HCT116 (cell line): ENCODE data around the gene BRD4. TPM values are rescaled to one million over a fixed set of nuclear protein-coding genes. Genes with fewer than 3 reads are reported as not detected.

Source experiments
- ATAC-seq: fragments of 200-7000 bp; cut with Tn5 transposase; 2 replicates; pipeline ENCODE4 v1.9.1; 2020; ENCODE audit warnings: mild to moderate bottlenecking, moderate library complexity
- BruUV-seq: library from RNA; stranded (reverse); fragments of 400-500 nt; replicated peaks from 2 replicates; lab custom pipeline; 2021; lab: Mats Ljungman, UMichigan
- CTCF ChIA-PET: fragments of 300-600 bp; sonication (Branson Sonifier 250); formaldehyde crosslinking; loops from one replicate; lab custom pipeline; 2021; ENCODE audit warnings: antibody characterized with exemption; lab: Charles Lee
- POLR2A ChIA-PET: fragments of 300-600, 350-600 bp; sonication (Branson Sonifier 250); formaldehyde crosslinking; loops from one replicate; lab custom pipeline; 2021; ENCODE audit warnings: antibody characterized with exemption; lab: Charles Lee
- RAD21 ChIA-PET, 2 experiments: fragments of 300-600 bp; sonication (Branson Sonifier 250); formaldehyde crosslinking; loops; one replicate each; lab custom pipeline; 2023; ENCODE audit warnings: low total read pairs in 2 of 2; ENCODE audit not compliant: uncharacterized antibody in 2 of 2, unreplicated experiment in 2 of 2, low non-redundant PET in 1 of 2; lab: Charles Lee
- DNase-seq: peaks from one replicate; pipeline ENCODE4 v3.0.0-alpha.2; 2010; ENCODE audit warnings: low read depth, low spot score
- H2AFZ ChIP-seq: fragments of 200-600 bp; shearing (Covaris generic), sonication (generic); 2 replicates; pipeline ENCODE4 v1.6.1; 2017; ENCODE audit warnings: low read depth, mixed run types, mixed read lengths, antibody characterized with exemption, low read length; ENCODE audit not compliant: poor library complexity, severe bottlenecking
- H3K27ac ChIP-seq: 2 replicates; pipeline ENCODE4 v1.5.1; 2012; ENCODE audit warnings: low read depth, low read length
- H3K27me3 ChIP-seq: fragments of 200-600 bp; sonication (generic); 2 replicates; pipeline ENCODE4 v1.6.1; 2016; ENCODE audit warnings: mixed run types, low read length, mixed read lengths; ENCODE audit not compliant: insufficient read depth
- H3K36me3 ChIP-seq, 2 experiments: fragments of 200-500 bp in 1 of 2; fragments of 200-600 bp in 1 of 2; sonication (Bioruptor generic) in 1 of 2; sonication (generic) in 1 of 2; 2 replicates each; pipeline versions ENCODE4 v1.5.1 to v1.6.1; 2014 to 2016; ENCODE audit warnings: low read length in 2 of 2, inconsistent platforms in 1 of 2, mixed read lengths in 1 of 2, mixed run types in 1 of 2; ENCODE audit not compliant: insufficient read depth in 2 of 2, control insufficient read depth in 1 of 2
- H3K4me1 ChIP-seq, 2 experiments: fragments of 200-600 bp in 1 of 2; sonication (generic) in 1 of 2; 2 replicates each; pipeline versions ENCODE4 v1.5.1 to v1.6.1; 2012 to 2017; ENCODE audit warnings: low read length in 2 of 2, inconsistent platforms in 1 of 2, mild to moderate bottlenecking in 1 of 2, mixed read lengths in 1 of 2, mixed run types in 1 of 2, moderate library complexity in 1 of 2; ENCODE audit not compliant: insufficient read depth in 2 of 2, control insufficient read depth in 1 of 2
- H3K4me2 ChIP-seq: fragments of 200-600 bp; sonication (generic); 2 replicates; pipeline ENCODE4 v1.6.1; 2017; ENCODE audit warnings: mixed run types, low read length, mixed read lengths
- H3K4me3 ChIP-seq, 2 experiments: fragments of 200-600 bp in 1 of 2; sonication (generic) in 1 of 2; replicated peaks in 1 of 2; 2 replicates each; pipeline ENCODE4 v1.5.1; 2011 to 2016; ENCODE audit warnings: low read length in 2 of 2, control low read depth in 1 of 2, low read depth in 1 of 2, mild to moderate bottlenecking in 1 of 2, mixed read lengths in 1 of 2, mixed run types in 1 of 2
- H3K79me2 ChIP-seq: fragments of 200-600 bp; sonication (generic); 2 replicates; pipeline ENCODE4 v1.6.1; 2017; ENCODE audit warnings: mild to moderate bottlenecking, mixed run types, low read length, moderate library complexity, mixed read lengths; ENCODE audit not compliant: insufficient read depth
- H3K9ac ChIP-seq: fragments of 200-600 bp; sonication (generic); 2 replicates; pipeline ENCODE4 v1.6.1; 2016; ENCODE audit warnings: low read length, mixed read lengths
- H3K9me2 ChIP-seq: fragments of 200-600 bp; sonication (generic), shearing (Covaris generic); 2 replicates; pipeline ENCODE4 v1.6.1; 2017; ENCODE audit warnings: mixed run types, mild to moderate bottlenecking, moderate library complexity; ENCODE audit not compliant: insufficient read depth
- H3K9me3 ChIP-seq, 2 experiments: fragments of 200-500 bp in 1 of 2; fragments of 200-600 bp in 1 of 2; sonication (Bioruptor generic) in 1 of 2; sonication (generic) in 1 of 2; 2 replicates each; pipeline ENCODE4 v1.6.1; 2014 to 2017; ENCODE audit warnings: low read length in 2 of 2, mixed read lengths in 2 of 2, inconsistent platforms in 1 of 2, low read depth in 1 of 2, mild to moderate bottlenecking in 1 of 2, mixed run types in 1 of 2, moderate library complexity in 1 of 2; ENCODE audit not compliant: control insufficient read depth in 1 of 2, insufficient read depth in 1 of 2
- H4K20me1 ChIP-seq: fragments of 200-600 bp; sonication (generic), shearing (Covaris generic); 2 replicates; pipeline ENCODE4 v1.6.1; 2017; ENCODE audit warnings: mixed run types, mild to moderate bottlenecking, moderate library complexity; ENCODE audit not compliant: insufficient read depth
- ATF3 ChIP-seq: IDR thresholded peaks from 2 replicates; pipeline ENCODE4 v1.6.1; 2012
- FOSL1 ChIP-seq: IDR thresholded peaks from 2 replicates; pipeline ENCODE4 v1.6.1; 2012; ENCODE audit warnings: low read depth
- JUND ChIP-seq: IDR thresholded peaks from 2 replicates; pipeline ENCODE4 v1.6.1; 2012
- POLR2A ChIP-seq: IDR thresholded peaks from 2 replicates; pipeline ENCODE4 v1.7.0; 2011; ENCODE audit warnings: borderline replicate concordance; ENCODE audit not compliant: insufficient read depth, insufficient read length; ENCODE audit errors: extremely low read depth
- POLR2AphosphoS5 ChIP-seq: IDR thresholded peaks from 2 replicates; pipeline ENCODE4 v1.6.1; 2011; ENCODE audit warnings: mild to moderate bottlenecking, low read depth, low read length, moderate library complexity
- SP1 ChIP-seq: IDR thresholded peaks from 2 replicates; pipeline ENCODE4 v1.6.1; 2012; ENCODE audit warnings: low read depth
- SRF ChIP-seq: IDR thresholded peaks from 2 replicates; pipeline ENCODE4 v1.6.1; 2012; ENCODE audit warnings: low read depth
- YY1 ChIP-seq: IDR thresholded peaks from 2 replicates; pipeline ENCODE4 v1.6.1; 2011; ENCODE audit warnings: low read length, low read depth, moderate library complexity, mild to moderate bottlenecking; ENCODE audit not compliant: insufficient replicate concordance; ENCODE audit errors: extremely low read depth
- ZBTB33 ChIP-seq: IDR thresholded peaks from 2 replicates; pipeline ENCODE4 v1.6.1; 2011; ENCODE audit warnings: mild to moderate bottlenecking, low read length, moderate library complexity; ENCODE audit not compliant: insufficient replicate concordance; ENCODE audit errors: extremely low read depth
- ZFX ChIP-seq: fragments of 450-650 bp; IDR thresholded peaks from 2 replicates; pipeline ENCODE4 v1.6.1; 2017
- ZNF274 ChIP-seq: fragments of 200-500 bp; sonication (Bioruptor generic); IDR thresholded peaks from 2 replicates; pipeline ENCODE4 v1.6.1; 2014; ENCODE audit warnings: mild to moderate bottlenecking, low read depth, low read length, inconsistent platforms
- intact Hi-C: fragments of 100-400 bp; cut with micrococcal nuclease; formaldehyde crosslinking; loops from 2 replicates; pipeline ENCODE4 v1.10.0; 2022
- total RNA-seq: library from RNA; stranded (reverse); gene quantifications from one replicate; pipeline ENCODE4 v1.2.1, GENCODE V29; 2021; ENCODE audit not compliant: unreplicated experiment
- TF ChIP-seq, protein P1 (sequence below): IDR thresholded peaks from 2 replicates; pipeline ENCODE4 v1.6.1; 2012
- TF ChIP-seq, protein P2 (sequence below), 3 experiments: fragments of 200-600 bp in 1 of 3; sonication (generic) in 1 of 3; IDR thresholded peaks in 2 of 3; conservative IDR thresholded peaks in 1 of 3; 2 replicates each; pipeline ENCODE4 v1.5.1; 2012 to 2017; ENCODE audit warnings: low read depth in 2 of 3, low read length in 2 of 3, antibody characterized with exemption in 1 of 3, borderline replicate concordance in 1 of 3, control low read depth in 1 of 3, mild to moderate bottlenecking in 1 of 3, mixed read lengths in 1 of 3, mixed run types in 1 of 3, moderate library complexity in 1 of 3; ENCODE audit not compliant: insufficient read depth in 1 of 3

BRD4 gene
- total RNA-seq, 1 experiment from 2014 or later, result 52.9 TPM

DNA sequence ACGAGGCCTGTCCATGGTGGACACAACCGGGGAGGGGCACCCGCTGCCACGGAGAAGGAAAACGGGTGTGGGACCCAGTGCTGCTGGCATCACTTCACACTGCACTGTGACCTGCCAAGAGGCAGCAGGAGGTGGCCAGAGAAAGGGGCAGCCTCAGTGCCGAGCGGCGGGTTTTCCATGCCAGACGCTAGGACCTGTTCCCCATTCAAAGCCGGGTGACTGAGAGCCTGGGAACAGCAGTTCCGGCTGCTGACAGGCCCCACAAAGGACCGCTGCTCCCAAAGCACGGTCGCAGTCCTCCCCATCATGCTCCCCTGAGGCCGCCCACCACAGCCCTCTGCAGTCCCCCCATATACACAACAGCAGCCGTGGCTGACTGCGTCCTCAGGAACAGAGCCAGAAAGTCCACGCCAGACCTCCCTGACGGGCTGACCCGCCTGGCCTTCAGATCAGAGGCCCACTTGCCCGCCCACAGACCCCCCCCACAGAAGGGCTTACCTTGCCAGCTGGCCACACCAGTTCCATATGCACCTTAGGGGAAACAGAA is 41.8 kb upstream of the BRD4 start:
- intact Hi-C loops, result loop anchor here (10.0 kb wide), 1 partner anchor 109 kb away; no protein-coding TSS in a partner anchor
- TF ChIP-seq, protein P1, sequence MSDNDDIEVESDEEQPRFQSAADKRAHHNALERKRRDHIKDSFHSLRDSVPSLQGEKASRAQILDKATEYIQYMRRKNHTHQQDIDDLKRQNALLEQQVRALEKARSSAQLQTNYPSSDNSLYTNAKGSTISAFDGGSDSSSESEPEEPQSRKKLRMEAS, result no peak
- no peak for TF ChIP-seq POLR2AphosphoS5
- TF ChIP-seq YY1, result no peak
- no peak for TF ChIP-seq SRF
- no peak for TF ChIP-seq ATF3
- no TSS peak for BruUV-seq
- peaks cover 26 to 37% of the 10 kb centered on the region in 2 experiments; a peak in 3 of 4 replicates for H3K36me3 ChIP-seq
- POLR2A ChIA-PET, result no interaction called here
- no peak overlapping the region for H3K27ac ChIP-seq
- H2AFZ ChIP-seq, result no peak overlapping the region
- H3K9me2 ChIP-seq, result no peaks in the 10 kb centered on the region
- no peaks in the 10 kb centered on the region for H3K9me3 ChIP-seq
- DNase-seq, result no peak
- RAD21 ChIA-PET, result no interaction called here
- H3K9ac ChIP-seq, result no peak overlapping the region
- peaks cover 76% of the 10 kb centered on the region for H3K79me2 ChIP-seq
- H3K4me1 ChIP-seq, result peaks cover 10 to 19% of the 10 kb centered on the region in 2 experiments
- peaks cover 9% of the 10 kb centered on the region; the same call in 1 of the 2 replicates for H4K20me1 ChIP-seq
- no peak overlapping the region for H3K4me3 ChIP-seq
- CTCF ChIA-PET, result no interaction called here
- ATAC-seq, result no peak
- H3K27me3 ChIP-seq, result no peaks in the 10 kb centered on the region
- no peak overlapping the region for H3K4me2 ChIP-seq

DNA sequence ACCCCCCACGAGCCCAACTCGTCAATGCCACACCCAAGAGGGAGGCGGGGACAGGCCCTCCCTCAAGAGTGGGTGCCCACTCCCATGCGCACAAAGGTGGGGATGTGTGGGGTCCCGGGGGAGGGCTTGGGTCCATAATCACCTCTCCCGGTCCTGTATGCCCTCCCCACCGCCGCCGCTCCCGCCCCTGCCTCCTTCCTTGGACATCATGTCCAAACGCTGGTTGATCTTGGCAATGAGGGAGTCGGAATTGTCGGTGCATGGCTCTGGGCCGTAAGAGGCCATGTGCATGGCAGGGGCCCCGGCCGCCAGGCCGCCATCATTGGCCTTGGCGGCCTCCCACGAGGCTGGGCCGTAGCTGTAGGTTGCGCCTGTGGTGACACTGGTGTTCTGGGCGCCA is 41.3 kb upstream of the BRD4 start:
- H3K9me2 ChIP-seq, result no peaks in the 10 kb centered on the region
- peaks cover 26 to 43% of the 10 kb centered on the region in 2 experiments for H3K36me3 ChIP-seq
- TF ChIP-seq POLR2AphosphoS5 (no peak), POLR2A (no peak), SP1 (no peak), ZFX (no peak), ZNF274 (no peak), ZBTB33 (no peak), ATF3 (no peak), FOSL1 (no peak), YY1 (no peak), JUND (no peak)
- TF ChIP-seq, protein P2, sequence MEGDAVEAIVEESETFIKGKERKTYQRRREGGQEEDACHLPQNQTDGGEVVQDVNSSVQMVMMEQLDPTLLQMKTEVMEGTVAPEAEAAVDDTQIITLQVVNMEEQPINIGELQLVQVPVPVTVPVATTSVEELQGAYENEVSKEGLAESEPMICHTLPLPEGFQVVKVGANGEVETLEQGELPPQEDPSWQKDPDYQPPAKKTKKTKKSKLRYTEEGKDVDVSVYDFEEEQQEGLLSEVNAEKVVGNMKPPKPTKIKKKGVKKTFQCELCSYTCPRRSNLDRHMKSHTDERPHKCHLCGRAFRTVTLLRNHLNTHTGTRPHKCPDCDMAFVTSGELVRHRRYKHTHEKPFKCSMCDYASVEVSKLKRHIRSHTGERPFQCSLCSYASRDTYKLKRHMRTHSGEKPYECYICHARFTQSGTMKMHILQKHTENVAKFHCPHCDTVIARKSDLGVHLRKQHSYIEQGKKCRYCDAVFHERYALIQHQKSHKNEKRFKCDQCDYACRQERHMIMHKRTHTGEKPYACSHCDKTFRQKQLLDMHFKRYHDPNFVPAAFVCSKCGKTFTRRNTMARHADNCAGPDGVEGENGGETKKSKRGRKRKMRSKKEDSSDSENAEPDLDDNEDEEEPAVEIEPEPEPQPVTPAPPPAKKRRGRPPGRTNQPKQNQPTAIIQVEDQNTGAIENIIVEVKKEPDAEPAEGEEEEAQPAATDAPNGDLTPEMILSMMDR (IDR thresholded peaks at IDR 0.05 in 2 of 3, conservative IDR thresholded peaks at IDR 0.05 in 1 of 3; ENCODE audit: borderline replicate concordance in 1 of 3, insufficient read depth in 1 of 3, low read depth in 2 of 3, low read length in 2 of 3), result no peak
- TF ChIP-seq, all 23 proteins: peak for 0
- peaks cover 9% of the 10 kb centered on the region; the same call in 1 of the 2 replicates for H4K20me1 ChIP-seq
- BruUV-seq, result no TSS peak
- H3K4me1 ChIP-seq, result peaks cover 10 to 19% of the 10 kb centered on the region in 2 experiments
- RAD21 ChIA-PET, result no interaction called here
- no peak overlapping the region for H3K4me2 ChIP-seq
- DNase-seq (no peak), ATAC-seq (no peak)
- no peak overlapping the region for H3K27ac ChIP-seq
- no peak overlapping the region for H3K4me3 ChIP-seq
- H3K9ac ChIP-seq, result no peak overlapping the region
- H3K27me3 ChIP-seq, result no peaks in the 10 kb centered on the region
- POLR2A ChIA-PET, result no interaction called here
- CTCF ChIA-PET, result no interaction called here
- intact Hi-C loops, result loop anchor here (10.0 kb wide), 1 partner anchor 109 kb away; no protein-coding TSS in a partner anchor
- H2AFZ ChIP-seq, result no peak overlapping the region
- peaks cover 71% of the 10 kb centered on the region for H3K79me2 ChIP-seq
- no peaks in the 10 kb centered on the region for H3K9me3 ChIP-seq
